ENCODE results near the gene LAMA5.

The LAMA5 gene

GRCh38 chr20:62323980-62324906 lies 42.9 kb downstream of the LAMA5 start:
- no peak for TF ChIP-seq CTCF (IDR thresholded peaks at IDR 0.05; ENCODE audit: control insufficient read depth, extremely low read depth, insufficient read depth)
- no peak for DNase-seq (ENCODE audit: low read depth)
- no peak overlapping the region for H3K4me3 ChIP-seq (ENCODE audit: low read depth, low read length)

GRCh38 chr20:62323146-62323979 lies 43.7 kb downstream of the LAMA5 start:
- TF ChIP-seq CTCF (IDR thresholded peaks at IDR 0.05; ENCODE audit: control insufficient read depth, extremely low read depth, insufficient read depth): no peak
- no peak for DNase-seq (ENCODE audit: low read depth)
- H3K4me3 ChIP-seq (ENCODE audit: low read depth, low read length): no peak overlapping the region

GRCh38 chr20:62322492-62323041 lies 44.5 kb downstream of the LAMA5 start:
- DNase-seq (ENCODE audit: low read depth): no peak
- H3K4me3 ChIP-seq (ENCODE audit: low read depth, low read length): no peak overlapping the region
- no peak for TF ChIP-seq CTCF (IDR thresholded peaks at IDR 0.05; ENCODE audit: control insufficient read depth, extremely low read depth, insufficient read depth)

GRCh38 chr20:62321975-62322374 lies 45.1 kb downstream of the LAMA5 start:
- no peak overlapping the region for H3K4me3 ChIP-seq (ENCODE audit: low read depth, low read length)
- DNase-seq (ENCODE audit: low read depth): no peak
- no peak for TF ChIP-seq CTCF (IDR thresholded peaks at IDR 0.05; ENCODE audit: control insufficient read depth, extremely low read depth, insufficient read depth)

GRCh38 chr20:62321521-62321948 lies 45.6 kb downstream of the LAMA5 start:
- TF ChIP-seq CTCF (IDR thresholded peaks at IDR 0.05; ENCODE audit: control insufficient read depth, extremely low read depth, insufficient read depth): no peak
- H3K4me3 ChIP-seq (ENCODE audit: low read depth, low read length): no peak overlapping the region
- no peak for DNase-seq (ENCODE audit: low read depth)

- no peak overlapping the region for H3K4me3 ChIP-seq (ENCODE audit: low read depth, low read length)
- TF ChIP-seq CTCF (IDR thresholded peaks at IDR 0.05; ENCODE audit: control insufficient read depth, extremely low read depth, insufficient read depth): no peak
- no peak for DNase-seq (ENCODE audit: low read depth)
These were observed 46.3 kb downstream of the LAMA5 start for GRCh38 chr20:62320581-62321354.

All from LNCaP clone FGC (cell line).